Calu3 (cell line): Measurements from ENCODE around the gene CDKL5. TPM values are rescaled to one million over a fixed set of nuclear protein-coding genes. Genes with fewer than 3 reads are reported as not detected.
A peak's percentile ranks its signal among the peaks of the same experiment; 100 is the strongest.

Experiments
- BruUV-seq: library from RNA; stranded (reverse); fragments of 400-500 nt; replicated peaks from 2 replicates; lab custom pipeline; 2021; lab: Mats Ljungman, UMichigan
- CTCF ChIA-PET: fragments of 300-600 bp; sonication (Branson Sonifier 250); formaldehyde crosslinking; loops from one replicate; lab custom pipeline; 2022; ENCODE audit warnings: antibody characterized with exemption; lab: Charles Lee
- DNase-seq: peaks from one replicate; pipeline ENCODE4 v3.0.0; 2022
- H3K27ac Mint-ChIP-seq: one replicate; pipeline ENCODE4 v1.8.0; 2022; ENCODE audit warnings: mixed read lengths; ENCODE audit not compliant: unreplicated experiment
- H3K27me3 Mint-ChIP-seq: one replicate; pipeline ENCODE4 v1.8.0; 2022; ENCODE audit warnings: mixed read lengths; ENCODE audit not compliant: unreplicated experiment
- H3K36me3 Mint-ChIP-seq: one replicate; pipeline ENCODE4 v1.8.0; 2022; ENCODE audit warnings: mild to moderate bottlenecking, moderate library complexity, mixed read lengths; ENCODE audit not compliant: insufficient read depth, unreplicated experiment
- H3K4me1 Mint-ChIP-seq: one replicate; pipeline ENCODE4 v1.8.0; 2022; ENCODE audit warnings: mild to moderate bottlenecking, low read depth, mixed read lengths; ENCODE audit not compliant: unreplicated experiment
- H3K4me3 Mint-ChIP-seq: one replicate; pipeline ENCODE4 v1.8.0; 2022; ENCODE audit warnings: mild to moderate bottlenecking, low read depth, moderate library complexity, mixed read lengths; ENCODE audit not compliant: unreplicated experiment
- H3K9me3 Mint-ChIP-seq: one replicate; pipeline ENCODE4 v1.8.0; 2022; ENCODE audit warnings: low read depth, mixed read lengths; ENCODE audit not compliant: unreplicated experiment
- CTCF ChIP-seq: fragments of 200-600 bp; IDR thresholded peaks from one replicate; pipeline ENCODE4 v1.8.0; 2022; ENCODE audit warnings: antibody characterized with exemption; ENCODE audit not compliant: unreplicated experiment
- intact Hi-C: fragments of 100-400 bp; cut with micrococcal nuclease; formaldehyde crosslinking; loops from one replicate; pipeline ENCODE4 v1.10.0; 2022; ENCODE audit not compliant: unreplicated experiment
- total RNA-seq: library from RNA; stranded (reverse); gene quantifications from 2 replicates; pipeline ENCODE4 v1.2.3, GENCODE V29; 2022

The CDKL5 gene
- total RNA-seq, 1 experiment from 2014 or later = 17.7 TPM

GRCh38 chrX:18596096-18596495 lies 170.7 kb downstream of the CDKL5 start:
- CTCF ChIA-PET = no interaction called here
- TF ChIP-seq CTCF = no peak
- no peaks in the 10 kb centered on the region for H3K27me3 Mint-ChIP-seq
- H3K9me3 Mint-ChIP-seq = no peaks in the 10 kb centered on the region
- H3K4me3 Mint-ChIP-seq = no peak overlapping the region
- intact Hi-C loops = no loop called here
- peaks cover 5% of the 10 kb centered on the region for H3K36me3 Mint-ChIP-seq
- H3K27ac Mint-ChIP-seq = no peak overlapping the region
- no TSS peak for BruUV-seq
- H3K4me1 Mint-ChIP-seq = peaks cover 9% of the 10 kb centered on the region
- DNase-seq = no peak

GRCh38 chrX:18598413-18598812 lies 173.0 kb downstream of the CDKL5 start:
- no peak for DNase-seq
- peaks cover 5% of the 10 kb centered on the region for H3K36me3 Mint-ChIP-seq
- no peaks in the 10 kb centered on the region for H3K9me3 Mint-ChIP-seq
- peaks cover 5% of the 10 kb centered on the region for H3K4me1 Mint-ChIP-seq
- no peaks in the 10 kb centered on the region for H3K27me3 Mint-ChIP-seq
- intact Hi-C loops = no loop called here
- peak overlapping the region; percentile 74 for H3K27ac Mint-ChIP-seq
- H3K4me3 Mint-ChIP-seq = no peak overlapping the region
- no TSS peak for BruUV-seq
- CTCF ChIA-PET = no interaction called here
- no peak for TF ChIP-seq CTCF

DNA sequence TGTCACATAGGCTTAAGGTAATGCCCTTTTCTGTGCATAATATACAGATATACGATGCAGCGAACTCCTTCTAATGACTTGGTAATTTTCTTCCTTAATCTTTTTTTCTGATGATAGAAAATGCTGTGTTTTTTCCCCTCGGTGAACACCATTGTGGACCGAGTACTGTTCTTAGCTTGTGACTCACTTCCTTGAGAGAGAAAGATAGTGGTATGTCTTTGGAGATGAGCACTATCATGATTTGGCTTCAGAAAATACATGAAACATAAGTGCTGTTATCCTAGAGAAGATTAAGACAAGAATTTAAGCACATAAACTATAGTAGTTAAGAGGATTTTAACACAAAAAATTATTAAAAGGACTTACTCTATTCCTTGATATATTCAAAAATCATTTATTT lies 182.6 kb downstream of the CDKL5 start:
- no peak for TF ChIP-seq CTCF

GRCh38 chrX:18613930-18614639 lies 188.7 kb downstream of the CDKL5 start:
- Mint-ChIP-seq H3K9me3 (no peaks in the 10 kb centered on the region), H3K4me3 (no peak overlapping the region), H3K27me3 (no peaks in the 10 kb centered on the region), H3K4me1 (peaks cover 21% of the 10 kb centered on the region), H3K27ac (no peak overlapping the region), H3K36me3 (no peaks in the 10 kb centered on the region)
- DNase-seq = no peak
- BruUV-seq = no TSS peak
- CTCF ChIA-PET = no interaction called here
- no peak for TF ChIP-seq CTCF
- intact Hi-C loops = no loop called here

More for the DNA sequence above, 182.6 kb downstream of the CDKL5 start:
- no peaks in the 10 kb centered on the region for H3K27me3 Mint-ChIP-seq
- H3K4me1 Mint-ChIP-seq = no peaks in the 10 kb centered on the region
- H3K9me3 Mint-ChIP-seq = no peaks in the 10 kb centered on the region
- BruUV-seq = no TSS peak
- no peak for DNase-seq
- intact Hi-C loops = no loop called here
- H3K4me3 Mint-ChIP-seq = no peak overlapping the region
- no peaks in the 10 kb centered on the region for H3K36me3 Mint-ChIP-seq
- CTCF ChIA-PET = no interaction called here
- H3K27ac Mint-ChIP-seq = no peak overlapping the region
